Measurements from ENCODE around the gene TULP3. TPM values are rescaled to one million over a fixed set of nuclear protein-coding genes. Genes with fewer than 3 reads are reported as not detected.

Gene TULP3
- total and polyA plus RNA-seq, 9 donors, result 27.3 to 58.6 (median 42.1) TPM

GRCh38 chr12:2984698-2985097, 94.0 kb downstream of the TULP3 start:
- H3K27ac ChIP-seq, result no peak overlapping the region
- H3K36me3 ChIP-seq, result no peaks in the 10 kb centered on the region
- WGBS, 3 donors, result 98 to 100% (median 98%) methylated on average over 1 of the region's 1 CpG
- no peaks in the 10 kb centered on the region for H3K4me1 ChIP-seq (ENCODE audit: insufficient read depth)
- no peaks in the 10 kb centered on the region for H3K9me3 ChIP-seq
- no peak for DNase-seq
- no peaks in the 10 kb centered on the region for H3K27me3 ChIP-seq
- no peak for TF ChIP-seq EP300 (IDR thresholded peaks at IDR 0.05)
- TF ChIP-seq CTCF (IDR thresholded peaks at IDR 0.05), result no peak
- no peak for TF ChIP-seq POLR2A (IDR thresholded peaks at IDR 0.05)
- intact Hi-C loops (cut with DNase I), result no loop called here
- no peak overlapping the region for H3K4me3 ChIP-seq

GRCh38 chr12:2986876-2987275, 96.2 kb downstream of the TULP3 start:
- no peak overlapping the region for H3K27ac ChIP-seq
- no peaks in the 10 kb centered on the region for H3K9me3 ChIP-seq
- intact Hi-C loops (cut with DNase I), result no loop called here
- 78 to 88% (median 85%) methylated on average over 3 of the region's 3 CpGs for WGBS, 3 donors
- TF ChIP-seq POLR2A (IDR thresholded peaks at IDR 0.05), result no peak
- no peaks in the 10 kb centered on the region for H3K36me3 ChIP-seq
- no peaks in the 10 kb centered on the region for H3K4me1 ChIP-seq (ENCODE audit: insufficient read depth)
- no peaks in the 10 kb centered on the region for H3K27me3 ChIP-seq
- no peak overlapping the region for H3K4me3 ChIP-seq
- DNase-seq, result no peak

GRCh38 chr12:2988494-2988893, 97.8 kb downstream of the TULP3 start:
- no peaks in the 10 kb centered on the region for H3K9me3 ChIP-seq
- H3K36me3 ChIP-seq, result no peaks in the 10 kb centered on the region
- intact Hi-C loops (cut with DNase I), result no loop called here
- no peak overlapping the region for H3K27ac ChIP-seq
- DNase-seq, result no peak
- H3K4me3 ChIP-seq, result no peak overlapping the region
- 90 to 96% (median 93%) methylated on average over 5 of the region's 5 CpGs for WGBS, 3 donors
- no peaks in the 10 kb centered on the region for H3K4me1 ChIP-seq (ENCODE audit: insufficient read depth)
- TF ChIP-seq CTCF (IDR thresholded peaks at IDR 0.05), result no peak
- TF ChIP-seq EP300 (IDR thresholded peaks at IDR 0.05), result no peak
- TF ChIP-seq POLR2A (IDR thresholded peaks at IDR 0.05), result no peak
- H3K27me3 ChIP-seq, result no peaks in the 10 kb centered on the region

Small RNA genes within 50 kb of the gene (small RNA-seq; reads per million reads assigned to genes)
- gene RNU6-1315P, result not detected

Other genes starting within 250 kb of the TULP3 start
- 100 to 1,000 TPM in 1 of 7 donors, 10 to 100 TPM in 6; 26.7 to 109 (median 57.5) TPM for gene FKBP4, start 95.9 kb upstream of the TULP3 start, total RNA-seq
- 10 to 100 TPM; 25.1 to 96.1 TPM for gene FKBP4, start 95.9 kb upstream of the TULP3 start, polyA plus RNA-seq
- 10 to 100 TPM; 25.4 to 57.3 (median 41.1) TPM for gene ITFG2, start 78.2 kb upstream of the TULP3 start, total RNA-seq
- gene ITFG2, start 78.2 kb upstream of the TULP3 start, polyA plus RNA-seq, result 10 to 100 TPM; 33.6 to 66.0 TPM
- 10 to 100 TPM in 3 of 7 donors, 1 to 10 TPM in 3, under 1 TPM in 1; 0.83 to 15.1 (median 6.3) TPM for gene NRIP2, start 55.9 kb upstream of the TULP3 start, total RNA-seq
- 10 to 100 TPM in 1 of 2 donors, 1 to 10 TPM in 1; 4.9 to 10.3 TPM for gene NRIP2, start 55.9 kb upstream of the TULP3 start, polyA plus RNA-seq
- gene TEX52, start 33.9 kb upstream of the TULP3 start, total RNA-seq, result not detected
- gene TEX52, start 33.9 kb upstream of the TULP3 start, polyA plus RNA-seq, result not detected
- 1 to 10 TPM in 1 of 7 donors, under 1 TPM in 4, not detected in 2; 0.22 to 2.5 (median 0.36) TPM for gene FOXM1, start 13.7 kb upstream of the TULP3 start, total RNA-seq
- gene FOXM1, start 13.7 kb upstream of the TULP3 start, polyA plus RNA-seq, result 1 to 10 TPM in 1 of 2 donors, under 1 TPM in 1; 0.62 to 3.0 TPM
- 10 to 100 TPM; 10.1 to 21.9 (median 18.7) TPM for gene RHNO1, start 13.7 kb upstream of the TULP3 start, total RNA-seq
- gene RHNO1, start 13.7 kb upstream of the TULP3 start, polyA plus RNA-seq, result 10 to 100 TPM; 17.3 to 26.1 TPM
- gene TEAD4, start 68.5 kb downstream of the TULP3 start, total RNA-seq, result 10 to 100 TPM in 2 of 7 donors, 1 to 10 TPM in 5; 3.6 to 19.9 (median 5.9) TPM
- 1 to 10 TPM; 6.7 to 7.2 TPM for gene TEAD4, start 68.5 kb downstream of the TULP3 start, polyA plus RNA-seq
- gene TSPAN9, start 186.5 kb downstream of the TULP3 start, total RNA-seq, result 10 to 100 TPM; 24.9 to 72.3 (median 55.7) TPM
- gene TSPAN9, start 186.5 kb downstream of the TULP3 start, polyA plus RNA-seq, result 10 to 100 TPM; 44.3 to 60.5 TPM